Measurements from ENCODE around the gene TRIM14. TPM values are rescaled to one million over a fixed set of nuclear protein-coding genes. Genes with fewer than 3 reads are reported as not detected.
"Not testable (repeated sequence)": the region's sequence is repeated elsewhere in the genome, so short reads cannot be mapped to it uniquely, and the experiment has no call there.

The TRIM14 gene
- total and polyA plus RNA-seq, 10 of the 15 experiments (the other 5 are each of a cell fraction or from before 2014, with no cell fraction given) = 8.6 to 53.3 (median 35.7) TPM

DNA sequence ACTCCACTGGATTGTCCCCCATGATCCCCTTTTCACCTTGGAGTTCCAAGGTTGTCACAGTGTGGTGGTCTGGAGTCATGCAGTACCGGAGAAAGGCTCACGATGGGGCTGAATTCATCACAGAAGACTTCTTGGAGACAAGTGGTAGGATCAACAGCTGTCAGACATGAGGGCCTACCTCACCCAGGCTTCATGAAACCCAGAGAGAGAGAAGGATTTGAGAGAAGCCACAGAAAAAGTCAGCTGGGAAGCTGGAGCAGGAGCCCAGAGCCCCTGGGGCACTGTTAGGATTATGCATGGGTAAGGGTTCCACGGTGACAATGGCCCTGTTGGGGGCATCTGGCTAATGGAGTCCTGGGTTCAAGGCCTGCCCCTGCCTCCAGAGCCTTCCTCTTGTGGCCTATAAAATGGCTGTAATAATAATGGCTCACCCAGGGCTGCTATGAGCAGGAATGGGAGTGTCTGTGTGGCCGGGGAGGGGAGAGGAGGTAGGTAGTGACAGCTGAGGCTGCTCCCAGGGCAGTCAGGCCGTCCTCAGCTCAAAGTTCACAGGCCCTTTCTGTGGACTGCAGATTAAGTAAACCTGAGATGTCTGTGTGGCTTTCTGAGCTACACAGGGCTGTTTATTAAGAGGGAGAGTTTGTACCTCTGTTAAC is 910 bp downstream of the TRIM14 start (continued):
- TF ChIP-seq, protein P1, sequence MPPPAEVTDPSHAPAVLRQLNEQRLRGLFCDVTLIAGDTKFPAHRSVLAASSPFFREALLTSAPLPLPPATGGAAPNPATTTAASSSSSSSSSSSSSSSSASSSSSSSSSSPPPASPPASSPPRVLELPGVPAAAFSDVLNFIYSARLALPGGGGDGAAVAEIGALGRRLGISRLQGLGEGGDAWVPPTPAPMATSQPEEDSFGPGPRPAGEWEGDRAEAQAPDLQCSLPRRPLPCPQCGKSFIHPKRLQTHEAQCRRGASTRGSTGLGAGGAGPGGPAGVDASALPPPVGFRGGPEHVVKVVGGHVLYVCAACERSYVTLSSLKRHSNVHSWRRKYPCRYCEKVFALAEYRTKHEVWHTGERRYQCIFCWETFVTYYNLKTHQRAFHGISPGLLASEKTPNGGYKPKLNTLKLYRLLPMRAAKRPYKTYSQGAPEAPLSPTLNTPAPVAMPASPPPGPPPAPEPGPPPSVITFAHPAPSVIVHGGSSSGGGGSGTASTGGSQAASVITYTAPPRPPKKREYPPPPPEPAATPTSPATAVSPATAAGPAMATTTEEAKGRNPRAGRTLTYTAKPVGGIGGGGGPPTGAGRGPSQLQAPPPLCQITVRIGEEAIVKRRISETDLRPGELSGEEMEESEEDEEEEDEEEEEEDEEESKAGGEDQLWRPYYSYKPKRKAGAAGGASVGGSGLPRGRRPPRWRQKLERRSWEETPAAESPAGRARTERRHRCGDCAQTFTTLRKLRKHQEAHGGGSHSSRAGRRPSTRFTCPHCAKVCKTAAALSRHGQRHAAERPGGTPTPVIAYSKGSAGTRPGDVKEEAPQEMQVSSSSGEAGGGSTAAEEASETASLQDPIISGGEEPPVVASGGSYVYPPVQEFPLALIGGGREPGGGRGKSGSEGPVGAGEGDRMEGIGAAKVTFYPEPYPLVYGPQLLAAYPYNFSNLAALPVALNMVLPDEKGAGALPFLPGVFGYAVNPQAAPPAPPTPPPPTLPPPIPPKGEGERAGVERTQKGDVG (CRISPR knock-in tag; IDR thresholded peaks at IDR 0.05) = no peak
- TF ChIP-seq, protein P2, sequence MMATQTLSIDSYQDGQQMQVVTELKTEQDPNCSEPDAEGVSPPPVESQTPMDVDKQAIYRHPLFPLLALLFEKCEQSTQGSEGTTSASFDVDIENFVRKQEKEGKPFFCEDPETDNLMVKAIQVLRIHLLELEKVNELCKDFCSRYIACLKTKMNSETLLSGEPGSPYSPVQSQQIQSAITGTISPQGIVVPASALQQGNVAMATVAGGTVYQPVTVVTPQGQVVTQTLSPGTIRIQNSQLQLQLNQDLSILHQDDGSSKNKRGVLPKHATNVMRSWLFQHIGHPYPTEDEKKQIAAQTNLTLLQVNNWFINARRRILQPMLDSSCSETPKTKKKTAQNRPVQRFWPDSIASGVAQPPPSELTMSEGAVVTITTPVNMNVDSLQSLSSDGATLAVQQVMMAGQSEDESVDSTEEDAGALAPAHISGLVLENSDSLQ (IDR thresholded peaks at IDR 0.05) = peak; percentile 54
- no peak for TF ChIP-seq MTA2 (IDR thresholded peaks at IDR 0.05; ENCODE audit: low read depth)
- no peak for TF ChIP-seq RCOR1 (conservative IDR thresholded peaks at IDR 0.05; ENCODE audit: low read depth, low read length)
- no peak for TF ChIP-seq YY1 (IDR thresholded peaks at IDR 0.05; ENCODE audit: low read depth, low read length)
- TF ChIP-seq JUND (IDR thresholded peaks at IDR 0.05; ENCODE audit: low read depth, low read length) = no peak
- TF ChIP-seq RUNX3 (IDR thresholded peaks at IDR 0.05; ENCODE audit: low read length) = 0 out of 2 replicates have a peak, but pooled peaks have one; percentile 2
- TF ChIP-seq, protein P3, sequence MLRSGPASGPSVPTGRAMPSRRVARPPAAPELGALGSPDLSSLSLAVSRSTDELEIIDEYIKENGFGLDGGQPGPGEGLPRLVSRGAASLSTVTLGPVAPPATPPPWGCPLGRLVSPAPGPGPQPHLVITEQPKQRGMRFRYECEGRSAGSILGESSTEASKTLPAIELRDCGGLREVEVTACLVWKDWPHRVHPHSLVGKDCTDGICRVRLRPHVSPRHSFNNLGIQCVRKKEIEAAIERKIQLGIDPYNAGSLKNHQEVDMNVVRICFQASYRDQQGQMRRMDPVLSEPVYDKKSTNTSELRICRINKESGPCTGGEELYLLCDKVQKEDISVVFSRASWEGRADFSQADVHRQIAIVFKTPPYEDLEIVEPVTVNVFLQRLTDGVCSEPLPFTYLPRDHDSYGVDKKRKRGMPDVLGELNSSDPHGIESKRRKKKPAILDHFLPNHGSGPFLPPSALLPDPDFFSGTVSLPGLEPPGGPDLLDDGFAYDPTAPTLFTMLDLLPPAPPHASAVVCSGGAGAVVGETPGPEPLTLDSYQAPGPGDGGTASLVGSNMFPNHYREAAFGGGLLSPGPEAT (IDR thresholded peaks at IDR 0.05; ENCODE audit: low read depth) = no peak; the same call in 1 of the 2 replicates
- TF ChIP-seq ETV6 (conservative IDR thresholded peaks at IDR 0.05 in 1 of 2, IDR thresholded peaks at IDR 0.05 in 1 of 2; ENCODE audit: borderline replicate concordance in 1 of 2, low read depth in 1 of 2) = no peak
- 0 out of 2 replicates have a peak, but pooled peaks have one; percentile 2 for TF ChIP-seq POLR2AphosphoS5 (IDR thresholded peaks at IDR 0.05; ENCODE audit: low read length)
- TF ChIP-seq KLF5 (IDR thresholded peaks at IDR 0.05; ENCODE audit: partially characterized antibody) = no peak

DNA sequence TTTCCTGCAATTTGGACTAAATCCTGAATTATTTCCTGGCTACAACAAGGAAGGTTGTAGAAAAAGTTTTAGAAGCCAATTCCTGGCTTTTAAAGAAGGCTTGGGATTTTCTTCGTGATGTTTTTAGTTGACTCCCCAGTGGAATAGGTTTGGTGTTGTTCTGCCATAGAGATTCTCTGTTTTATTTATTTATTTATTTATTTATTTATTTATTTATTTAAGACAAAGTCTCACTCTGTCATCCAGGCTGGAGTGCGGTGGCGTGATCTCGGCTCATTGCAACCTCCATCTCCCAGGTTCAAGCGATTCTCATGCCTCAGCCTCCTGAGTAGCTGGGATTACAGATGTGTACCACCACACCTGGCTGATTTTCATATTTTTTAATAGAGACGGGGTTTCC is 1.9 kb downstream of the TRIM14 start:
- DNase-seq (ENCODE audit: low read depth, low spot score); in situ Hi-C loops (cut with MboI); FAIRE-seq; H3K36me3 ChIP-seq (ENCODE audit: control insufficient read depth in 2 of 2, insufficient read depth in 2 of 2, low read length in 1 of 2); H3K27me3 ChIP-seq (replicated peaks in 1 of 2; ENCODE audit: control insufficient read depth in 2 of 2, insufficient read depth in 2 of 2, low read length in 1 of 2); H3K9ac ChIP-seq (ENCODE audit: control insufficient read depth, insufficient read depth, low read length); H3K9me3 ChIP-seq (replicated peaks; ENCODE audit: control insufficient read depth, insufficient read depth, low read length); H2AFZ ChIP-seq (ENCODE audit: control insufficient read depth, low read depth, low read length); H4K20me1 ChIP-seq (ENCODE audit: control insufficient read depth, insufficient read depth); H3K27ac ChIP-seq (ENCODE audit: control insufficient read depth, insufficient read depth); ATAC-seq; BruUV-seq (replicated peaks): not testable (repeated sequence)
- ChIA-PET CTCF (interaction anchor here (0.6 to 2.9 kb wide), 7 partner anchors 8 to 141 kb away, joined by 3 to 49 read pairs (median 16); partner anchors contain the start of gene TBC1D2), RAD21 (ENCODE audit: unreplicated experiment) (interaction anchor here (2.3 to 3.0 kb wide), 3 partner anchors 19 to 139 kb away, joined by 8 to 21 read pairs (median 19); partner anchors contain the start of gene TBC1D2), POLR2A (interaction anchor here (2.7 kb wide), 1 partner anchor 13 kb away, joined by 17 read pairs; no protein-coding TSS in a partner anchor), SMC1A (ENCODE audit: uncharacterized antibody, unreplicated experiment) (interaction anchor here (1.6 to 2.7 kb wide), 8 partner anchors 8 to 139 kb away, joined by 4 to 26 read pairs (median 13); partner anchors contain the start of gene TBC1D2)
- 71% methylated on average over 6 of the region's 6 CpGs for WGBS (ENCODE audit: insufficient coverage, insufficient replicate concordance, low lambda C conversion rate, missing lambda C conversion rate)
- intact Hi-C loops (cut with micrococcal nuclease; ENCODE audit: unreplicated experiment) = loop anchor here (5.0 kb wide), 1 partner anchor 75 kb away; the partner anchor contains the start of gene CORO2A
- peak overlapping the region; percentile 81; the same call in 1 of the 2 replicates for H3K4me2 ChIP-seq (ENCODE audit: control insufficient read depth, insufficient read depth)
- peaks cover 24% of the 10 kb centered on the region for H3K79me2 ChIP-seq (ENCODE audit: control insufficient read depth, insufficient read depth, low read length)
- H3K4me3 ChIP-seq = peak overlapping the region; percentile 77; the same call in 1 of the 2 replicates
- H3K4me1 ChIP-seq (ENCODE audit: control insufficient read depth, insufficient read depth, low read length) = peaks cover 19% of the 10 kb centered on the region
